Activated CD4-positive, alpha-beta T cell treated with anti-CD3 and anti-CD28 coated beads, Interleukin-2, Interleukin-6, amounts not matched to agents 100 ng/mL and 50 ng/mL, durations not matched to agents 16 hours and 8 hours (primary cell): ENCODE measurements around the gene MRPL42.
"Not testable (repeated sequence)": the region's sequence is repeated elsewhere in the genome, so short reads cannot be mapped to it uniquely, and the experiment has no call there.

Experiments used
- DNase-seq: peaks from one replicate; pipeline ENCODE4 v3.0.0-alpha.2; 2020

MRPL42 gene

GRCh38 chr12:93467351-93468007, at the start of gene MRPL42:
Gene MRPL42 (plus strand): TSS chr12:93467514. CDS start chr12:93469286, 1,772 bp downstream.
- peak; percentile 95 for DNase-seq

GRCh38 chr12:93417967-93418480, 49.3 kb upstream of the MRPL42 start:
- no peak for DNase-seq

- DNase-seq, result no peak
Observed at GRCh38 chr12:93419388-93420034, 47.8 kb upstream of the MRPL42 start.

GRCh38 chr12:93422050-93422449, 45.3 kb upstream of the MRPL42 start:
- no peak for DNase-seq

GRCh38 chr12:93425736-93426411, 41.4 kb upstream of the MRPL42 start:
- no peak for DNase-seq

- no peak for DNase-seq
Observed at GRCh38 chr12:93426412-93426805, 40.9 kb upstream of the MRPL42 start.

GRCh38 chr12:93427779-93428564, 39.3 kb upstream of the MRPL42 start:
- no peak for DNase-seq

- DNase-seq, result no peak
Observed at GRCh38 chr12:93429448-93429847, 37.9 kb upstream of the MRPL42 start.

- no peak for DNase-seq
Observed at GRCh38 chr12:93429852-93430251, 37.5 kb upstream of the MRPL42 start.

GRCh38 chr12:93430280-93430679, 37.0 kb upstream of the MRPL42 start:
- no peak for DNase-seq

GRCh38 chr12:93432031-93432430, 35.3 kb upstream of the MRPL42 start:
- DNase-seq, result not testable (repeated sequence)

- no peak for DNase-seq
Observed at GRCh38 chr12:93434256-93434865, 33.0 kb upstream of the MRPL42 start.

GRCh38 chr12:93438266-93439050, 28.9 kb upstream of the MRPL42 start:
- DNase-seq, result no peak

GRCh38 chr12:93440043-93440835, 27.1 kb upstream of the MRPL42 start:
- no peak for DNase-seq

GRCh38 chr12:93441081-93441616, 26.2 kb upstream of the MRPL42 start:
- DNase-seq, result peak; percentile 53

- peak; percentile 97 for DNase-seq
Observed at GRCh38 chr12:93441617-93442410, 25.5 kb upstream of the MRPL42 start, which contains the start of gene UBE2N. Gene UBE2N (minus strand): TSS chr12:93441947. CDS start chr12:93441884, 63 bp downstream.

GRCh38 chr12:93442411-93443340, 24.6 kb upstream of the MRPL42 start:
- DNase-seq, result no peak

- no peak for DNase-seq
Observed at GRCh38 chr12:93443576-93443975, 23.7 kb upstream of the MRPL42 start.
